VCaP (cell line): ENCODE measurements around the gene PAPSS2.

Experiments
- H3K27ac ChIP-seq: fragments of 450-650 bp; 2 replicates; pipeline ENCODE4 v1.5.1; 2017
- TF ChIP-seq, protein P1 (sequence below): fragments of 450-650 bp; conservative IDR thresholded peaks from 2 replicates; pipeline ENCODE4 v1.5.1; 2017; ENCODE audit warnings: mild to moderate bottlenecking, moderate library complexity

Gene PAPSS2

GRCh38 chr10:87786421-87786820 is 126.7 kb downstream of the PAPSS2 start:
- TF ChIP-seq, protein P1, sequence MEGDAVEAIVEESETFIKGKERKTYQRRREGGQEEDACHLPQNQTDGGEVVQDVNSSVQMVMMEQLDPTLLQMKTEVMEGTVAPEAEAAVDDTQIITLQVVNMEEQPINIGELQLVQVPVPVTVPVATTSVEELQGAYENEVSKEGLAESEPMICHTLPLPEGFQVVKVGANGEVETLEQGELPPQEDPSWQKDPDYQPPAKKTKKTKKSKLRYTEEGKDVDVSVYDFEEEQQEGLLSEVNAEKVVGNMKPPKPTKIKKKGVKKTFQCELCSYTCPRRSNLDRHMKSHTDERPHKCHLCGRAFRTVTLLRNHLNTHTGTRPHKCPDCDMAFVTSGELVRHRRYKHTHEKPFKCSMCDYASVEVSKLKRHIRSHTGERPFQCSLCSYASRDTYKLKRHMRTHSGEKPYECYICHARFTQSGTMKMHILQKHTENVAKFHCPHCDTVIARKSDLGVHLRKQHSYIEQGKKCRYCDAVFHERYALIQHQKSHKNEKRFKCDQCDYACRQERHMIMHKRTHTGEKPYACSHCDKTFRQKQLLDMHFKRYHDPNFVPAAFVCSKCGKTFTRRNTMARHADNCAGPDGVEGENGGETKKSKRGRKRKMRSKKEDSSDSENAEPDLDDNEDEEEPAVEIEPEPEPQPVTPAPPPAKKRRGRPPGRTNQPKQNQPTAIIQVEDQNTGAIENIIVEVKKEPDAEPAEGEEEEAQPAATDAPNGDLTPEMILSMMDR: no peak
- no peak overlapping the region for H3K27ac ChIP-seq

- TF ChIP-seq, protein P1: no peak
These were observed 130.5 kb downstream of the PAPSS2 start for GRCh38 chr10:87790185-87790584.

GRCh38 chr10:87794285-87794684 is 134.6 kb downstream of the PAPSS2 start:
- peak overlapping the region; percentile 71 for H3K27ac ChIP-seq
- TF ChIP-seq, protein P1: no peak

More at GRCh38 chr10:87790185-87790584, 130.5 kb downstream of the PAPSS2 start:
- peak overlapping the region; percentile 71; the same call in 1 of the 2 replicates for H3K27ac ChIP-seq
